ENCODE data around the gene TTC31.
A peak's percentile ranks its signal among the peaks of the same experiment; 100 is the strongest.
"Not testable (repeated sequence)": the region's sequence is repeated elsewhere in the genome, so short reads cannot be mapped to it uniquely, and the experiment has no call there.

TTC31 gene

DNA sequence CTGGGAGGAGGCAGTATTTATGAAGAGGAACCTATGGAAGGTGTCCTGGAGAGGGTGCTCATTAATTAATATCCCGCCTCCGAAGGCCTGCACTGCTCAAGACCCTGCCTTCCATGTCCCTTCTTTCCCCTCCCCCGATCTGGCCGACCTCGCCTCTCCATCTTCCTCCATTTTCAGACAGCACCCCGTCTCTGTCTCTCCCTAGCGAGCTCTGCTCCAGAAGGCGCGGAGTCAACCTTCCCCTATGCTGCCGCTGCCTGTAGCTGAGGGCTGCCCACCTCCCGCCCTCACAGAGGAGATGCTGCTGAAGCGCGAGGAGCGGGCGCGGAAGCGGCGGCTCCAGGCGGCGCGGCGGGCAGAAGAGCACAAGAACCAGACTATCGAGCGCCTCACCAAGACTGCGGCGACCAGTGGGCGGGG is 25.7 kb upstream of the TTC31 start:
- DNase-seq (ENCODE audit: low read depth in 3 of 3): no peak

DNA sequence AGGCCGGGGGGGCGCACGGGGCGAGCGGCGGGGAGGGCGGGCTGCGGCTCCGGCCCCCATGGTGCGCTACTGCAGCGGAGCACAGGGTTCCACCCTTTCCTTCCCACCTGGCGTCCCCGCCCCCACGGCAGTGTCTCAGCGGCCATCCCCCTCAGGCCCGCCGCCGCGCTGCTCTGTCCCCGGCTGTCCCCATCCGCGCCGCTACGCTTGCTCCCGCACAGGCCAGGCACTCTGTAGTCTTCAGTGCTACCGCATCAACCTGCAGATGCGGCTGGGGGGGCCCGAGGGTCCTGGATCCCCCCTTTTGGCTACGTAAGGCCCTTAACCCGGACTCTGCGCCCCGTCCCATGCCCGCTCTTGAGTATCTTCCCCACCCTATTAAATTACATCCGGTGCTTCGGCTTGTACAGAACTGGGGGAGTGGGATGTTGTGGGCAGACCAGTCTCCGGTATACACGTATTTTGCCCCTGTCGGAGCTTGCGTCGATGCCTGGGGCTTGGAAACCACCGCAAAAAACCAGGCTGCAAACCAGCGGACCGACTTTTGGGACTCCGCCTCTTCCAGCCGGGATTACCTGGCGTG is 25.2 kb upstream of the TTC31 start:
- DNase-seq (ENCODE audit: low read depth in 3 of 3): peak; percentile 56 to 80 (median 60)

DNA sequence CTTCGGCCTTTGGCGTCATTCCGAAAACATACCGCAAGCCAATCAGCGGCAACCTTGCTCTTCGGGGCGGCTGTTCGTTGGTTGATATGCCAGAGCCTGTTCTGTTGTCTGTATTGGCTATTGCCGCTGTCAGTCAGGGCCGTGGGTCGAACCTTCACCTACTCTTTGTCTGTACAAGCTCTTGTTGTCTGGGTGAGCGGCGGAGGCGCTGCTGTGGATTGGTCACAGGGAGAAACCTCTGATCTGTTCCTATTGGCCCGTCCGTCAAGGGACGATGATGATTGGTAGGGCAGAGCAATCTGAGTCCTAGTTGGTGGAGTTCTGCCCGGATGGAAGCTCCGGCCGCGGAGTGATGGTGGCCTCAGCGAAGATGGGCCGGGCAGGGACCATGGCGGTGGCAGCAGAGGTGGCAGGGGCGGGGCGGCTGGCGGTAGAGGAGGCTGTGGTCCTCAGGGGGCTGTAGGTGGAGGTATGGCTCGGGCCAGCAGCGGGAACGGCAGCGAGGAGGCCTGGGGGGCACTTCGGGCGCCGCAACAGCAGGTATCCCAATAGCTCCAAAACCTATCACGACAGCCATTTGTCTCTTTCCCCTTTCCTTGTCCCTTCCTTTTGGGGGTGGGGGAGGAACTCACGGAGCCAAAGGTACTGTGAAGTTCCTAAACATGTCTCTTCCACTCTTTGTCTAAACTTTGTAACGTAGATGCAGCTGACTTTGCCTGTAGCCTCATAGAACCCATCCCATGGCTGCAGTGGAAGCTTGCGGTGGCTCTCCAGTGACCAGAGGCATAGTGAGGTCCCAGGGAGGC is 24.5 kb upstream of the TTC31 start, which contains the start of gene WBP1:
Gene WBP1, plus strand, starts transcription at position 307 of the 806 bp plus-strand sequence. Its CDS starts 165 bp downstream, at position 472.
- DNase-seq (ENCODE audit: low read depth in 3 of 3): peak; percentile 96 to 99 (median 98)

DNA sequence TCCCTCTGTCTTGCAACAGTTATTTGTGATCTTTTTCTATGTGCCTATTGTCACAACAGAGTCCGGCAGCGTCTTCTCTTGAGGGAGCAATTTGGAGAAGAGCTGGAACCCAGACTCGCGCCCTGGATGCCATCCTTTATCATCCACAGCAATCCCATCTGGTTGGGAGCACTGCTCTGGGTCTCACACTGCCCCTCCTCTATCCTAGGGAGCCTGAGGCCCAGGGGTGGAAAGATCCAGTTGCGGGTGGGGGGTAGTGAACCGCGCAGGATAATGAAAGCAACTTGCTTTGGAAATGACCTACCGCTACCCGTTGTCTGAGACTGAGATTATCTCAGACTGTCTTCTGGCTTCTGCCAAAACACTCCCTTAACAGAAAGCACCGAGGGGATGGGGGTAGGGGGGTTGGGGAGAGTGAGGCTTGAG is 23.9 kb upstream of the TTC31 start:
- no peak for DNase-seq (ENCODE audit: low read depth in 3 of 3)

DNA sequence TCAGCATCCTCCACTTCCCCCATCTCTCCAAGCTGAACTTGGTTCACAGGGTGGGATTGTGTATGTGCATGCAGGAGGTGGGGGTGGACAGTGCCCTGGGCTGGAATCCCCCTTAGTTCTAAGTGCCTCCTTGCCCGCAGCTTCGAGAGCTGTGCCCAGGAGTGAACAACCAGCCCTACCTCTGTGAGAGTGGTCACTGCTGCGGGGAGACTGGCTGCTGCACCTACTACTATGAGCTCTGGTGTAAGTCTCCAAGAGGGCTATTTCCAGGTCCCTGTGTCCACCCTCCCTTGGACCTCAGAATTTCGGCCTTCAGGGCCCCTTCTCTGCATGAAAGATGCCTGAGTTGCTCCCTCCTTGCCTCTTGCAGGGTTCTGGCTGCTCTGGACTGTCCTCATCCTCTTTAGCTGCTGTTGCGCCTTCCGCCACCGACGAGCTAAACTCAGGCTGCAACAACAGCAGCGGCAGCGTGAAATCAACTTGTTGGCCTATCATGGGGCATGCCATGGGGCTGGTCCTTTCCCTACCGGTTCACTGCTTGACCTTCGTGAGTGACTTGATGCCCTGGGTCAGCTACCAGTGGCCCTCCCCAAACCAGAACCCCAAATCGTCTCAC is 23.3 kb upstream of the TTC31 start:
- not testable (repeated sequence) for DNase-seq (ENCODE audit: low read depth in 3 of 3)

DNA sequence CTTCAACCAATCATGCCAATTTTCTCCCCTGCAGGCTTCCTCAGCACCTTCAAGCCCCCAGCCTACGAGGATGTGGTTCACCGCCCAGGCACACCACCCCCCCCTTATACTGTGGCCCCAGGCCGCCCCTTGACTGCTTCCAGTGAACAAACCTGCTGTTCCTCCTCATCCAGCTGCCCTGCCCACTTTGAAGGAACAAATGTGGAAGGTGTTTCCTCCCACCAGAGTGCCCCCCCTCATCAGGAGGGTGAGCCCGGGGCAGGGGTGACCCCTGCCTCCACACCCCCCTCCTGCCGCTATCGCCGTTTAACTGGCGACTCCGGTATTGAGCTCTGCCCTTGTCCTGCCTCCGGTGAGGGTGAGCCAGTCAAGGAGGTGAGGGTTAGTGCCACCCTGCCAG is 22.7 kb upstream of the TTC31 start:
- not testable (repeated sequence) for DNase-seq (ENCODE audit: low read depth in 3 of 3)

DNA sequence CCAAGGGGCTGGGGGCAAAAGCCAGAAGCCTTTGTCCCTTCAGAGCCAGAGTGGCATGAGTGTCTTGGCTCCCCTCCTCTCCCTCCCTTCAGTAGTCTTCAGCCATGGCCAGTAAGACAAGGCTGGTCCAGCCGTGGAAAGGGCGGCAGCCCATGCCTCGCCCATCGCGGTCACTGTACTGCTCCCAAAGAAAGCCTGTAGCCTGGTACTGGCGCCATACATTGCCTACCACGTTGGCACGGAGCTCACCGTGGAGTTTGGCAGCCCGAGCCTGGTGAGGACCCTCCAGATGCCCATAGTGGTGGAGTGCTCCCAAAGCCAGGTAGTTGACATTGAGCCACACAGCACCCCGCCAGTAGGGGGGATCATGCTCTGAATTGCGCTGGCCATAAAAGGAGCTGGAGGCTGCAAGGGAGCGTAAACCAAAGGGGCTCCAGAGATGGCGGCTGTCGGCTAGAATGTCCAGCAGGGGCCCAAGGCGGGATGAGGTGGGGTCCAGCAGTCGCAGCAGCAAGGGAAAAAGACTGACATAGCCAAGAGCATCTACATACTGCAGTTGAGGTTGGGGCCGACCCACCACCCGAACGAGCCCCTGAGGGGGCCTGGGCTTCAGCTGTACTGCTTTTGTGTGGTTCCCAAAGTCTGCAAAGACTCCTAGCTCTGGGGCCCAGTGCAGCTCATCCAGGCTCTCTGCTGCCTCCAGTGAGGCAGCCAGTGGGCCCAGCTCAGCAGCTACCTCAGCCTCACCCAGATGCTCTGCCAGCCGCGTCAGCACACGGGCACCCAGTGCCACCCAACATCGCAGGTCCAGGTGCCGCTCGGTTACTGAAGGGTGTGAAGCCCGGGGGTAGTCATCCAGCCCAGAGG is 21.5 kb upstream of the TTC31 start:
- DNase-seq (ENCODE audit: low read depth in 3 of 3): no peak

DNA sequence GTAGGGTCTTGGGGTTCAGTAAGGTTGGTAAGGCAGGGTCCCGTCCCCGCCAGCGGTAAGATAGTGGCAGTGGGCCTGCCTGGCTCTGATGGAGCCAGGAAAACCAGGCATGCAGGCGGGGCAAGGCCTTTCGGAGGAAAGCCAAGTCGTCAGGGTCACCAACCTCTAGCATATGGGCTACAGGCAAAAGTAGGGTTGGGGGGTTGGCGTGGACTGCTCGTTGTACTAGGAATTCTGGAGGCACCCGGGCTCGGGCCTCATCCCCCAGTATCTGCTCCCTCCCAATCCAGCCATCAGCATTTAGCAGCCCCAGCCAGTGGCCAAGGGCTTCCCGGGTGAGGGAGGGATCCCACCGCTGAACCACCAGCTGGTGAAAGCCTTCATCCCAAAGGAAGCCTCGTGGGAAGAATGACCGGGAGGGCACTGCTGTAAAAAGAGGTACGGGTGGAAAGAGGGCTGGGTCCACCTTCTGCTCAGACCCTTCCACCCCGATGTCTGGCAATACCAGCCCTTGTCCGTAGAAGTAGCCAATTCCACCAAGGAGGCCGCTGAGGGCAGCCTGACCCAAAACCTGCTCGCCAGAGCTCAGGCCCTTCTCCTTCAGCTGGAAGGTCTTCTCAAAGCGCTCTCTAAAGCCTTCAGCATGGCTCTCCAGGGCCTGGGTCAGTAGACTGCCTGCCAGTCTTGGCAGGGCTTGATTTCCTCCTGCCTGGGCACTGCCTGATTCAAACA is 20.7 kb upstream of the TTC31 start:
- no peak for DNase-seq (ENCODE audit: low read depth in 3 of 3)

DNA sequence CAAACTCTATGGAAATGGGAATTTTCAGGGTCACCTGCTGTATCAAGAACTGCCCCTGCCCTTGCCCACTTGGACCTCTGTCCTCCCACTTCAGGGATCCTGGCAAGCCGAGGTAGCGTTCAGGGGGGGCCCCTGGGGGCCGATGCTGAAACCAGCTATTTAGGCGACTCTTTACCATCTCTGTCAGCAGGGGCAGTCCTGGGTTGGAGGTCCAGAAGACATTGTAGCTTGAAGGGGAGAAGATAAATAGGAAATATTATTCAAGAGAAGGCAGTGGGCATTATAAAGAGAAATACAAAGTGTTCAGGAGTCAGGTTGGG is 20.1 kb upstream of the TTC31 start:
- DNase-seq (ENCODE audit: low read depth in 3 of 3): no peak

DNA sequence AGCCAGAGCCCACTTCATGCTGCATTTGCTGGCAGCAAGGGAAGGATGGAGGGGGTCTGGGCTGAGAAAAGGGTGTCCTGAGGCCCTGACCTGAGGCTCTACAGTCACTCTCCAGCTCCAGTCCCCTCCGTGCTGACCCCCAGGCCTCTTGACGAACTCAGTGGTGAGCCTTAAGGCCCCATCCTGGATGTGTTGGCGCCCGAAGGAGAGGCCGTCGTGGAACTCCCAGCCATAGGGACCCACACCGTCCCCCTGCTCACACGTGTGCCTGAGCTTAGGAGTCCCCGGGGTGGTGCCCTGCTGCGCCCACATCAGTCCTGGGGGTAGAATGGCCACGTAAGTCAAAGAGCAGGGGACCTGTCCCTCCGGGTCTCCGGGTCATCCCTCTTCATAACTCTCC is 18.5 kb upstream of the TTC31 start:
- no peak for DNase-seq (ENCODE audit: low read depth in 3 of 3)

DNA sequence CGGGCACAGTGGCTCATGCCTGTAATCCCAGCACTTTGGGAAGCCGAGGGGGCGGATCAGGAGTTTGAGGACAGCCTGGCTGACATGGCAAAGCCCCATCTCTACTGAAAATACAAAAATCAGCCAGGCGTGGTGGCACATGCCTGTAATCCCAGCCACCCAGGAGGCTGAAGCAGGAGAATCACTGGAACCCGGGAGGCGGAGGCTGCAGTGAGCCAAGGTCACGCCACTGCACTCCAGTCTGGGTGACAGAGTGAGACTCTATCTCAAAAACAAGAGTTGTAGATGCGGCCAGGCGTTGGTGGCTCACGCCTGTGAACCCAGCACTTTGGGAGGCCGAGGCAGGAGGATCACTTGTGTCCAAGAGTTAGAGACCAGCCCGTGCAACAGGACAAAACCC is 12.1 kb upstream of the TTC31 start:
- not testable (repeated sequence) for DNase-seq (ENCODE audit: low read depth in 3 of 3)

DNA sequence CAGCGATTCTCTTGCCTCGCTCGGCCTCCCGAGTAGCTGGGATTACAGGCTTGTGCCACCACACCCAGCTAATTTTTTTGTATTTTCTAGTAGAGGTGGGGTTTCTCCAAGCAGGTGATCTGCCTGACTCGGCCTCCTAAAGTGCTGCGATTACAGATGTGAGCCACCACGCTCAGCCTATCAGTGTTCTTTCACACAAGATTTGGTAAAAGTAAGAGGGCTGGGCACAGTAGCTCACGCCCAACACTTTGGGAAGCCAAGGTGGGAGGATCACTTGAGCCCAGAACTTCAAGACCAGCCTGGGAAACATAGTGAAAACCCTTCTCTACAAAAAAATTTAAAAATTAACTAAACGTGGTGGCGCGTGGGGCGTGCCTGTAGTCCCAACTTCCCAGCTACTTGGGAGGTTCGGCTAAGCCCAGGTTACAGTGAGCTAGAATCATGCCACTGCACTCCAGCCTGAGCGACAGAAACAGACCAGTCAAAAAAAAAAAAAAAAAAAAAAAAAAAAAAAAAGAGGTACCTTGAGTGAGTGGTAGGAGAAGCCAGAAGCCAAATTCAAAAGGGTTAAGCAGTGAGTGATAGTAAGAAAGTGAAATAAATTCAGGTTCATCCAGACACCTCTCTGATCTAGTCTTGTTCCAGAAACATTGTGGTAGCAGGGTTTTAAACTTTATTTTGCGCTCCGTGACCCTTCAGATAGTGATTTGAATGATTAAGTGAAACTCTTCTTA is 11.4 kb upstream of the TTC31 start:
- no peak for DNase-seq (ENCODE audit: low read depth in 3 of 3)

DNA sequence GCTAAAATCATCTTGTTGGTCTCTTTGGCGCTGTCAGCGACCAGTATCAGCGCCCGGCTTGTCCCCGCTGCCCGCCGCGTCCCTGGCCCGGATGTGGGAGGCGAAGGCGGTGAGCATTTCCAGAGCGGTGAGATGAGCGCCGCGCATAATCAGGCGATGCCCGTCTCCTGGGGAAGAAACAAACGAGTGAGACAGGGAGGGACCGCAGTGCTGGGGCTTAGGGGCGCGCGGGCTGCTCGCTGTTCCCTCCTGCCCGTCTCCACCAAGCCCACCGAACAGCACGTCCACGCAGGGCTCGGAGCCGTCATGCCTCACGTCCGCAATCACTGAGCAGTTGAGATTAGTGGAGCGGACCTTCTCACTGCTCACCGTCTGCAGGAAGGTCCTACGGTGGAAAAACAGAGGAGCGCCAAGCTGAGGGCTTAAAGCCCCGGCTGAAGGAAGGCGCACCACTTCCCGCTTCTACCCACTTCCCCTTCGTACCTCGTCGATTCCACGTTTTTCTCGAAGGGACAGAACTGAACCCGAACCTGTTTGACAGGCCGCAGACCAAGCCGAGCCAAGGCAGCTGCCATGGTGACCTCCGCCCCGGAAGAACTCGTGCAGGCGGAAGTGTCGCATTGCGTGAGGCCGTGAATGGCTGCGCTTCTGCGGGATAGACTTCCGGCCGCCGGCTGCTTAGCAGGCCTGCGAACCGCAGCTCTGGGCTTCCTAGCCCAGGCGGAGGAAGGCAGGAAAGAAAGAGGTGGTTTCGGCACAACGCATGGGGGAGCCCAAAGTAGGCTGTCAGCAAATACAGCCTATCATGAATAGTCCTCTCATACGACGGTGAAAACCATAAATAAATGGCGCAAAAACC is 10.6 kb upstream of the TTC31 start, which contains the start of gene MRPL53:
Gene MRPL53, minus strand, starts transcription at position 595 of the 859 bp plus-strand sequence. Its CDS starts 20 bp downstream, at position 575.
- peak; percentile 90 to 96 (median 91) for DNase-seq (ENCODE audit: low read depth in 3 of 3)

DNA sequence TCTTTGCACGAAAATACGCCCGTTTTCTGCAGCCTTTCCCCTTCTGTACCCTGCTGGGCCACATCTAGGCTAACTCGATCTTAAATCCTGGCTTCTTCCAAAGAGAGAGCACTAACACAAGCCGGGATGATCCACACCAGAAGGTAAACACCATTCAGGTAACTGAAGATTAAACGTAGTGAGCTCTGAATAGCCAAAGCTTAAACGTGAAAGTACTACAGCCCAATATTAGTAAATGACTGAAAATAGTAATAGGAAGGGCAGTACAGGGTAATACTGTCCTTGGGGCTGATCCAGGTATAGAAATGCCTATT is 10.0 kb upstream of the TTC31 start:
- no peak for DNase-seq (ENCODE audit: low read depth in 3 of 3)

DNA sequence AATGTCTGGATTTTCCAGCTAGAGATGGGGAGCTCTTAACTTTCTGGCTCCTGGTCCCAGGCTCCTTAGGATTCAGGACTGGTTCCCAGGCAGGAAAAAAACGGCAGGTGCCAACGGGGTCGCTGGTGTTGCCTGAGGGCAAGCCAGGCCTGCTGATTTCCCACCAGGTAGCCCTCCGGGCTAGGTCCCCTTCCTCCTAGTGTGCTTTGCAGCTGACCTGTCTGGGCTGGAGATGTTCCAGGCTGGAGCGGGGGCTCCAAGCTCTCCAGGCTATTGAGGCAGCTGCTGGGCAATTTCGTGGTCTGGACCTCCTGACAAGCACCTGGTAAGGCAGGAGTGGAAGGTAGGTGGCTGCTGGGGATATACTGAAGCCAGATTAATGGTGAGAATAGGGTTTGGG is 8.4 kb upstream of the TTC31 start:
- no peak for DNase-seq (ENCODE audit: low read depth in 3 of 3)

DNA sequence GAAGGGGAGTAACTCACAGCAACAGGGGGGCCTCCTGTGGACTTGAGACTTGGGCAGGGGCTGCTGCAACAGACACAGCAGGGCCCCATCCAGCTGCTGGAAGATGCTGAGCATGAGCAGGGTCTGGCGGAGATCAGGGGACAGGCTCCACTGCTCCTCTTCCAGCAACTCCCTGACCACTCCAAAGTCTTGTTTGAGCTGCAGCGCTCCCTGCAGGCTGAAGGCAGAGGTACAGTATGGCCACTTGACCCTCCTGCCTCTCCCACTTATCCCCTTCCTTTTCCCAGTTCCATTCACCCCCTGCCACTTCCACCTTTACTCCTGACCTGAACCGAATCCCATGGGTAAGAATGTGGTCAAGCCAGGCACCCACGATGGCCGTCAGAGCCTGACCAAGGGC is 8.0 kb upstream of the TTC31 start:
- DNase-seq (ENCODE audit: low read depth in 3 of 3): no peak

DNA sequence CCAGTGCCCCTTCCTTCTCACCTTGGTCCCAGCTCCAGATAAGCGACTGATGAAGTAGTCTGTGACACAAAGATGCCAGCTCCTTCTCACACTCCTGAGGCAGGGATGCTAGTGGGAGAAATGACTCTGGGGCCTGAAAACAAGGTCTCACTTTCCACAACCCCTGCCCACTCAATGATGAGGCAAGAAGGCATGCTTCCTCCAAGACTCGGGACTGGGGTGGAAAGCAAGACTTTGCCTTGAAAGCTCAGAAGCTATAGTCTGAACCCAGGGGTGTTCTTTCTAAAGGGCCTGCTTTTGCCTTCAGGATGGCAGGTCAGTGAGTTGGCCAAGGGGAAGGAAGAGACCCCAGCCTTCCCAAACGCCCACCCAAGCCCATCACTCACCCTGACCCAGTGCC is 1.4 kb upstream of the TTC31 start:
- DNase-seq (ENCODE audit: low read depth in 3 of 3): no peak

DNA sequence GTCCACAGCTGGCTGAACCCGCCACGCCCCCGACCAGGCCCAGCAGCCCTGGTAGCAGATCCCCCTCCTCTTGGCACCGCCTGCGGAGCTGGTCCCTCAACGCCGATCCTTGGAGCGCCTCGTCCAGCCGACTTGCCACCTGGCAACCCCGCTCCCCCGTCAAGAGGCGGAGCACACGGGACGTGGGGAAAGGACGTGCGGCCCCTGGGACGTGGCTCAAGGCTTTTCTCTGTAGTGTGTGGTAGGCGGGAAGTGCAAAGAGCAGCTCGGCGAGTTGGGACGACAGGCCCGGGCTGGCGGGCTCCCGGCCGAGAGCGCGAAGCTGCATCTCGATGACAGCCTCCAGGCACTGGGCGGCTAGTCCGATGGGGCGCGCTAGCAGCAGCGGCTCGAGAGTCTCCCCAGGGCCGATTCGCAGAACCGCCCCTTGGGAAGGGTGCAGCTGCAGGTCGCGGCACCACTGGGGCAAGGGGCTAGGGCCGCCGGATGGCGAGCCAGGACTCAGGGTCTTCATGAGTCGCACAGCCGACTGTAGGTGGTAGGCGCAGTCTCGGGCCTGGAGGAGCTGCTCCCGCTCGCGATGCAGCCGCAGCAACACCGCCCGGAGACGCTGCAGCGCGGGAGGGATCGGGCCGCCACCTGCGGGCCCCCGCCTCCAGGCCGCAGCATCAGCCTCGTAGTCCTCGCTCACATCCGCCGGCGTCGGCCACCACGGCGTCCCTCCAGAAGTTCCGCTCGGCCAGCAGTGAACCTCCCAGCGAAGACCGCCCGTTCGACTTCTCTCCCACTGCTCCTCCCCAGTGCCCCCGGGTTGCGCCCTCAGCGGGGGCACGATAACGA is 700 bp upstream of the TTC31 start:
- DNase-seq (ENCODE audit: low read depth in 3 of 3): peak in 1 of 3 experiments; percentile 56

DNA sequence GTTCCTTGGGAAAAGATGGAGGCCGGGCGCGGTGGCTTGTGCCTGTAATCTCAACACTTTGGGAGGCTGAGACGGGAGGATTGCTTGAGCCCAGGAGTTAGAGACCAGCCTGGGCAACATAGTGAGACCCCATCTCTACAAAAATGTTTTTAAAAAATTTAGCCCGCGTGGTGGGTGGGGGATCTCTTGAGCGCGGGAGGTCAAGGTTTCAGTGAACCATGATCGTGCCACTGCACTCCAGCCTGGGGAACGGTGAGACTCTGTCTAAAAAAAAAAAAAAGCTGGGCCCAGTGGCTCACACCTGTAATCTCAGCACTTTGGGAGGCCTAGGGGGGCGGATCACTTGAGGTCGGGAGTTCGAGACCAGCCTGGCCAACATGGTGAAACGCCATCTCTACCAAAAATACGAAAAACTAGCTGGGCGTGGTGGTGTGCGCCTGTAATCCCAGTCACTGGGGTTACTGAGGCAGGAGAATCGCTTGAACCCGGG is 839 bp downstream of the TTC31 start:
- not testable (repeated sequence) for DNase-seq (ENCODE audit: low read depth in 3 of 3)

Measured in stimulated activated CD4-positive, alpha-beta T cell treated with anti-CD3 and anti-CD28 coated beads, TNF-alpha, amount 100 ng/mL, for 24 hours (primary cell).